Stomach (tissue), 9 donors: ENCODE measurements around the gene CKB. TPM values are rescaled to one million over a fixed set of nuclear protein-coding genes. Genes with fewer than 3 reads are reported as not detected.
A peak's percentile ranks its signal among the peaks of the same experiment; 100 is the strongest.

Experiments
- DNase-seq, 2 donors: peaks; one replicate each; pipeline versions ENCODE4 v3.0.0 to v3.0.0-alpha.2; 2013 to 2019
- H3K27ac ChIP-seq, 5 donors: fragments of 200-600 bp in 4 of 5; sonication (generic) in 4 of 5; one replicate each; pipeline ENCODE4 v1.5.1; 2013 to 2019; ENCODE audit warnings: mild to moderate bottlenecking in 1 of 5, moderate library complexity in 1 of 5
- H3K27me3 ChIP-seq, 3 donors: fragments of 200-600 bp; sonication (generic); one replicate each; pipeline ENCODE4 v1.5.1; 2017 to 2019; ENCODE audit warnings: mixed run types in 1 of 3
- H3K36me3 ChIP-seq, 4 donors: fragments of 200-600 bp; sonication (generic); 1 replicate in 3 of 4; 2 replicates in 1 of 4; pipeline ENCODE4 v1.5.1; 2016 to 2019
- H3K4me1 ChIP-seq, 4 donors: fragments of 200-600 bp; sonication (generic); one replicate each; pipeline ENCODE4 v1.5.1; 2016 to 2019
- H3K4me3 ChIP-seq, 4 donors: fragments of 200-600 bp; sonication (generic) in 3 of 4; one replicate each; pipeline ENCODE4 v1.5.1; 2016 to 2019; ENCODE audit warnings: mild to moderate bottlenecking in 1 of 4
- H3K9me3 ChIP-seq, 4 donors: fragments of 200-600 bp; sonication (generic); one replicate each; pipeline ENCODE4 v1.5.1; 2016 to 2019
- EP300 ChIP-seq: sonication (generic); formaldehyde crosslinking; IDR thresholded peaks from one replicate; pipeline ENCODE4 v1.6.1; 2017; ENCODE audit warnings: antibody characterized with exemption
- POLR2A ChIP-seq, 4 donors: fragments of 450-650 bp; IDR thresholded peaks; one replicate each; pipeline ENCODE4 v1.6.1; 2016; ENCODE audit warnings: antibody characterized with exemption in 4 of 4, control low read depth in 2 of 4, mild to moderate bottlenecking in 1 of 4, moderate library complexity in 1 of 4
- POLR2AphosphoS5 ChIP-seq, 3 donors: sonication (generic); formaldehyde crosslinking; IDR thresholded peaks; one replicate each; pipeline ENCODE4 v1.6.1; 2016; ENCODE audit warnings: antibody characterized with exemption in 3 of 3
- WGBS, 5 donors: extraction: QIAGEN DNeasy Blood & Tissue Kit in 3 of 5; methylation state at CpG; one replicate each; pipeline versions ENCODE4 v1.1.5 to v1.1.7; 2013 to 2018; 5-methylcytosine and 5-hydroxymethylcytosine counted together
- intact Hi-C: fragments of 100-400 bp; cut with DNase I; formaldehyde crosslinking; loops from one replicate; pipeline ENCODE4 v1.15.1; 2023; ENCODE audit warnings: low total_unique reads
- polyA plus RNA-seq, 3 donors: library from polyadenylated mRNA; stranded (reverse); fragments of 200-250 nt; gene quantifications; one replicate each; pipeline ENCODE4 v1.2.3, GENCODE V29; 2013
- total RNA-seq, 5 donors: library from RNA; depleted of rRNA; stranded (reverse); fragments of >200 nt; gene quantifications; one replicate each; pipeline versions ENCODE4 v1.1.0 to v1.2.3, GENCODE V29; 2014 to 2016
- TF ChIP-seq, protein P1 (sequence below), 7 experiments: fragments of 450-650 bp in 4 of 7; fragments of 200-600 bp in 3 of 7; sonication (generic) in 3 of 7; IDR thresholded peaks; one replicate each; pipeline ENCODE4 v1.5.1; 2016 to 2019; ENCODE audit warnings: antibody characterized with exemption in 7 of 7, control low read depth in 2 of 7, mild to moderate bottlenecking in 1 of 7
- donor health status: healthy with polysubstance abuse.
- donor health status: Bipolar disorder and iron deficiency.
- donor health status: healthy.

Gene CKB
- total and polyA plus RNA-seq, 8 donors: 216 to 1,146 (median 806) TPM

GRCh38 chr14:103529383-103530365 is 7.0 kb upstream of the CKB start:
- Histone ChIP-seq H3K9me3 (no peaks in the 10 kb centered on the region), H3K4me1 (peaks cover 59 to 96% (median 80%) of the 10 kb centered on the region in 4 donors), H3K4me3 (peak overlapping the region; percentile 66 to 100 (median 94)), H3K27me3 (no peaks in the 10 kb centered on the region), H3K27ac (peak overlapping the region; percentile 52 to 95 (median 93)), H3K36me3 (peaks cover 3 to 46% (median 36%) of the 10 kb centered on the region in 4 donors)
- 44 to 51% (median 49%) methylated on average over 21 to 42 of the region's 42 CpGs for WGBS, 5 donors
- intact Hi-C loops: no loop called here
- DNase-seq: no peak
- TF ChIP-seq POLR2A (IDR thresholded peaks at IDR 0.05) (no peak), POLR2AphosphoS5 (IDR thresholded peaks at IDR 0.05) (no peak), EP300 (no peak)
- TF ChIP-seq, protein P1, sequence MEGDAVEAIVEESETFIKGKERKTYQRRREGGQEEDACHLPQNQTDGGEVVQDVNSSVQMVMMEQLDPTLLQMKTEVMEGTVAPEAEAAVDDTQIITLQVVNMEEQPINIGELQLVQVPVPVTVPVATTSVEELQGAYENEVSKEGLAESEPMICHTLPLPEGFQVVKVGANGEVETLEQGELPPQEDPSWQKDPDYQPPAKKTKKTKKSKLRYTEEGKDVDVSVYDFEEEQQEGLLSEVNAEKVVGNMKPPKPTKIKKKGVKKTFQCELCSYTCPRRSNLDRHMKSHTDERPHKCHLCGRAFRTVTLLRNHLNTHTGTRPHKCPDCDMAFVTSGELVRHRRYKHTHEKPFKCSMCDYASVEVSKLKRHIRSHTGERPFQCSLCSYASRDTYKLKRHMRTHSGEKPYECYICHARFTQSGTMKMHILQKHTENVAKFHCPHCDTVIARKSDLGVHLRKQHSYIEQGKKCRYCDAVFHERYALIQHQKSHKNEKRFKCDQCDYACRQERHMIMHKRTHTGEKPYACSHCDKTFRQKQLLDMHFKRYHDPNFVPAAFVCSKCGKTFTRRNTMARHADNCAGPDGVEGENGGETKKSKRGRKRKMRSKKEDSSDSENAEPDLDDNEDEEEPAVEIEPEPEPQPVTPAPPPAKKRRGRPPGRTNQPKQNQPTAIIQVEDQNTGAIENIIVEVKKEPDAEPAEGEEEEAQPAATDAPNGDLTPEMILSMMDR (IDR thresholded peaks at IDR 0.05): no peak

GRCh38 chr14:103528587-103529382 is 6.2 kb upstream of the CKB start, which contains the start of gene TRMT61A:
Gene TRMT61A, plus strand, starts transcription at chr14:103529196. Its CDS starts 783 bp downstream, at chr14:103529979.
- Histone ChIP-seq H3K4me1 (peaks cover 54 to 95% (median 79%) of the 10 kb centered on the region in 4 donors), H3K27ac (peak within 1 kb of the TSS; percentile 87 to 95 (median 93)), H3K9me3 (no peaks in the 10 kb centered on the region), H3K27me3 (no peaks in the 10 kb centered on the region), H3K36me3 (peaks cover 0 to 37% (median 27%) of the 10 kb centered on the region in 4 donors), H3K4me3 (peak within 1 kb of the TSS; percentile 66 to 100 (median 94))
- intact Hi-C loops: no loop called here
- peak; percentile 92 to 97 for DNase-seq
- no peak for TF ChIP-seq POLR2A (IDR thresholded peaks at IDR 0.05)
- peak; percentile 35 for TF ChIP-seq EP300
- TF ChIP-seq POLR2AphosphoS5 (IDR thresholded peaks at IDR 0.05): peak; percentile 70 to 85 (median 82)
- 2 to 4% (median 3%) methylated on average over 42 to 67 of the region's 70 CpGs for WGBS, 5 donors

- peak; percentile 49 to 75 for DNase-seq
- intact Hi-C loops: no loop called here
- Histone ChIP-seq H3K36me3 (peaks cover 0 to 31% (median 21%) of the 10 kb centered on the region in 4 donors), H3K27me3 (peaks cover 0 to 4% (median 1%) of the 10 kb centered on the region in 3 donors), H3K4me1 (peaks cover 57 to 95% (median 80%) of the 10 kb centered on the region in 4 donors), H3K27ac (peak overlapping the region; percentile 87 to 95 (median 93)), H3K9me3 (no peaks in the 10 kb centered on the region), H3K4me3 (peak overlapping the region; percentile 66 to 100 (median 94))
- 36 to 46% (median 40%) methylated on average over 8 to 10 of the region's 10 CpGs for WGBS, 5 donors
- TF ChIP-seq, protein P1 (IDR thresholded peaks at IDR 0.05): no peak
- TF ChIP-seq POLR2A (IDR thresholded peaks at IDR 0.05): no peak
- no peak for TF ChIP-seq POLR2AphosphoS5 (IDR thresholded peaks at IDR 0.05)
- TF ChIP-seq EP300: no peak
Measured at GRCh38 chr14:103528146-103528586, 5.5 kb upstream of the CKB start.

- TF ChIP-seq, protein P1 (IDR thresholded peaks at IDR 0.05): no peak
- TF ChIP-seq EP300 (no peak), POLR2A (IDR thresholded peaks at IDR 0.05) (no peak), POLR2AphosphoS5 (IDR thresholded peaks at IDR 0.05) (no peak)
- peaks cover 63 to 94% (median 83%) of the 10 kb centered on the region in 4 donors for H3K4me1 ChIP-seq
- 80 to 86% (median 83%) methylated on average over 14 of the region's 14 CpGs for WGBS, 5 donors
- peaks cover 0 to 10% (median 6%) of the 10 kb centered on the region in 3 donors for H3K27me3 ChIP-seq
- DNase-seq: no peak
- H3K9me3 ChIP-seq: no peaks in the 10 kb centered on the region
- peak overlapping the region in 3 of 4 donors; percentile 66 to 100 (median 94) for H3K4me3 ChIP-seq
- peaks cover 0 to 25% (median 15%) of the 10 kb centered on the region in 4 donors for H3K36me3 ChIP-seq
- intact Hi-C loops: no loop called here
- H3K27ac ChIP-seq: peak overlapping the region; percentile 87 to 95 (median 93)
Measured at GRCh38 chr14:103527408-103528145, 4.9 kb upstream of the CKB start.
